ENCODE data around the gene MGAT1.

The MGAT1 gene

DNA sequence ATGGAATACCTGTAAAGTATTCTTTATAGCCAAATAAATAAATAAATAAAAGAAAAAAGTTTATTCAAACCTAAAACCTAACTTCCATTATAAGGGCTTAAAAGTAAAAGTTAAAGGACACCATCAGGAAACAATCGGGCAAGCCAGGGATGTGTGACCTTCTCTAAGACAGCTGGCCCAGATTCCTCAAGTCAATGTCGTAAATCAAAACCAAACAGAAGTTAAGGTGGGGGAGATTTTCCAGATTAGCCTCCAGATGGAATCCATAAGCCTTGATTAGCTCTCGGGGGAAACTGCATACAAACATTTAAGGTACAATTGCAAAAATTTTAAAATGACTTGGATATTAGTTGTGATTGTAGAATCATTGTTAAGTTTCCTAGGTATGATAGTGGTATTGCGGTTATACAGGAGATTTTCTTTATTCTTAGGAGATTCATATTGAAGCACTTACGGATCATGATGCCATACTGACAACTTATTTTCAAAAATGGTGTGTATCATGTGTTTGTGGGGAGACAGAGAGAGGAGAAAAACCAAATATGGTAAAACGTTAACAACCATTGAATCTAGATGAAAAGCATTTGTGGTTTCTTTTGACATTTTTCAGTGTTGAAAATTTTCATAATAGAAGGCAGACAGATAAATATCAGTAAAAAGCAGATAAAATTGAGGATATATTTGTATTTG lies 21.5 kb upstream of the MGAT1 start:
- no peak for FAIRE-seq

DNA sequence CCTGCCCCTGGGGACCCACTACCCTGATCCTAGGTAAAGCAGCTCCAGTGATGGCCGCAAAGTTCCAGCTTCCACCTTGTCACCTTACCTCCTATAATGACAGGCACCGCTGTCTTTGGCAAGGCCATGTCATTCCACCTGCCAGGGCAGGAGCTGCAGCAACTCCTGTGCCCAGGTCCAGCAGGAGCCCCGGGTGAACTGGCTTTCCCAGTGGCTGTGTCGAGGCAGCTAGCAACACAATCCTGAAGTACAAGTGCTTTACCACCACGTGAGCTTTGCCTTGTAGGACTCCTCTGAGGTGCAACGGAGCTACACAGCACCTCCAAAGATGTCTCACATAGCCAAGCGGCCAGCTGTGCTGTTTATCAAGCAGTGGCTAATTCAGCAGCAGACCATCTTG lies 20.7 kb upstream of the MGAT1 start:
- FAIRE-seq: no peak

GRCh38 chr5:180821538-180821937 lies 18.9 kb upstream of the MGAT1 start:
- no peak for FAIRE-seq

DNA sequence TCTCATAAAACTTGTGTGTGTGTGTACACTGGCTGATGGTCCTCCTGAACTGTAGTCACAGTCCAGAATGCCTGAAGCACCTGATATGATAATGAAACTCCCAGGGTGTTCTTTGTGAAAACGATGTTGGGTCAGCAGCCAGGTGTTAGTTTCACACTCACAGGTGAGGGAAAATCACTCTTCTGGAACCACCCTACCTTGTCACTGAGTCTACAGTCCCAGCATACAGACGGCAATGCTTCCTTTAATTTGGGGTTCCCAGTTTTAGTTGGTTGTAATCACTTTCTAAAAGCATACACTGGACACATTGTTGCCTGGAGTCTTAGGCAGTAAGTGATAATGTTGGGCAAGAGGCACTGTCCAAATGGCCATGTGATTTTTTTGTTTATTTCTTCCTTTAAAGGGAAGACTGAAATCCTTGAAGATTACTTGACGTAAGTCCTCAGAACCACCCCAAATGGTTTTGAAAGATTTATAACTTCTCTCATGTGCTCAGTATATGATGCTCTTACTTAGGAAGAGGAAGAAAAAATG lies 18.2 kb upstream of the MGAT1 start:
- no peak for FAIRE-seq

DNA sequence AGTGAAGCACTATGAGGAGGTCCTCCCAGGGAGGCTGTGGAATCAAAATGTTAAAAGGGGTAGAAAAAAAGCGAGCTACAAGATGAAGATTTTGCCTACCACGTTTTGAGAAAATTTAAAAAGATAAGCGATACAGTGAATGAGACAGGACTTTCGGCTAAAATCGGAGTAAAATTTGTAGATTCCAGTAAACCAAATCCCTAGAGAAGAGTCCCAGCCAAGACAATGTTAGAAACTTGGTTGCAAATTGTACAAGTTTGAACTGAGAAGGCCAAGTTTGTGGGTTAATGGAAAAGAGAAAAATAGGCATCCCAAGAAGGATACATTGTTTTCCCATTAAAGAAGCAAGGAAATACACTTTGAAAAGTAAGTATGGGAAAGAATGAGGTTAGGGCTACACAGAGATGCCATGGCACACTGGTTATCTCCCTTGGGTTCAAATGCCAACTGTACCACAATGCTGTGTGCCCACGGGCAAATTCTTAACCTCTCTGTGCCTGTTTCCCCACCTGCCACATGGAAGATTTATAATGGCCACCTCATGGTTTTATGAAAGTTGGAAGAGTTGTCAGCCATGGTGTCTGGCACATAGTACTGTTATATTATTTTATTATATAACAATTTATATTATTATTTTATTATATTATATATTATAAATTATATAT lies 16.2 kb upstream of the MGAT1 start:
- no peak for FAIRE-seq

DNA sequence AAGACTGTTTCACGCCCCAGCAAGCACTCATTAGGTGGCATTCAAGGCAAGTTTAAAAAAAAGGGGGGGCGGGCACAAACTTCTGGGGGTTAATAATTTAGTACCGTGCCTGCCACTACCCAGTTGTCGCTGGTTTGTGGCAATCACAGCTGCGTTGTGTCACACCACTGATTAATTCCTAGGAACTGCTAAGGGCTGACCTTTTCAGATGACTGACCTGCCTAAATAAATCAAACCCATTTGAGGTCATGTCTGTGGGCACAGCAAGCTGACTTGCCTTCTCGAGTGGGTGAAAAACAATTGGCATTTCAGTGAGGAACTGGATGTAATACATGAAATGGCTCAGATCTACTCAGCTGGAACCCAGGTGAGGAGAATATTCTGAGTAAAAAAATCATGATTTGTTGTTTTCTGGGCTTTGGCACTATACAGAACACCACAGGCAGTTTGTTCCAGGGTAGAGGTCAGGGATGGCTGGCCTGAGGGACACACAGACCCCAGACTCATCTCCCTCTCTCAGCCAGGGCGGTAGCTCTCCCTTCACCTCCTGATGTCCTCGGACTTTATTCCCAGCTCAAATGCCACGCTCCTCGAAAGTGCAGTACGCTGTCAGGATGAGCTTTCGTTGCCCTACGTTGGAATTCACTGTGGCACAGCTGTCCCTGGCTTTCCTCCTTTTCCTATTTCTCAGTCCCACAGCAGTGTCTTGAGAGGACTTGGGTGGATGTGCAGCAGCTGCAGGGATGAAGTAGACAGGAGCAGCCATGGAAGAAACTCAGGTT lies 15.5 kb upstream of the MGAT1 start:
- no peak for FAIRE-seq

- FAIRE-seq: no peak
Measured at GRCh38 chr5:180816608-180817534, 14.3 kb upstream of the MGAT1 start.

DNA sequence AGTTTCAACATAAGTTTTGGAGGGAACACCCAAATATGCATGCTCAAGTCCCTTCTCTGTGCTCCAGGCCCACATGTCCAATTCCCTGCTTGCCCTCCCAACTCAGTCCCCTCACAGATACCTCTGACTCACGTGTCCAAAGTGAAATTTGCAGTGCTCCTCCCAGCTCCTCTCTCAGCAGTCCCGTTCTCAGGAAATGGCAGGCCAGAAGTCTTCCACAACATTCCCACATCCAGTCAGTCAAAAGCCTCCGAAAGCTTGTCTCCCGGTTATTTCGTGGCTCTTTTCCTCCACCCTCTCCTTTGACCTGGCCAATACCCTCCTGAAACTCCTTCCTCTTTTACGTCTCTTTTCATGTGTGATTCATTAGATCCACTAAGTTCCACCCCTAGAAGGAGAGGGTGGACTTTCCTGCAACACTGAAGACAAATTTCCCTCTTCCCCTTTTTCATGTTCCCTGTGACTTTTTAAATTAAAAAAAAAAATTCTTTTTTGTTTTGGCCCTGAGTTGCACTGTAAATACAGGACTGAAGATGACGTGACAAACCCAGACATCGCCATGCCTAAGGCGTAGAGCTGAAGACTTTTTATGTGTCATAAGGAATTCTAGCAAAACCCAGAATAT lies 12.8 kb upstream of the MGAT1 start:
- no peak for FAIRE-seq

GRCh38 chr5:180813420-180813819 lies 10.8 kb upstream of the MGAT1 start:
- no peak for FAIRE-seq

DNA sequence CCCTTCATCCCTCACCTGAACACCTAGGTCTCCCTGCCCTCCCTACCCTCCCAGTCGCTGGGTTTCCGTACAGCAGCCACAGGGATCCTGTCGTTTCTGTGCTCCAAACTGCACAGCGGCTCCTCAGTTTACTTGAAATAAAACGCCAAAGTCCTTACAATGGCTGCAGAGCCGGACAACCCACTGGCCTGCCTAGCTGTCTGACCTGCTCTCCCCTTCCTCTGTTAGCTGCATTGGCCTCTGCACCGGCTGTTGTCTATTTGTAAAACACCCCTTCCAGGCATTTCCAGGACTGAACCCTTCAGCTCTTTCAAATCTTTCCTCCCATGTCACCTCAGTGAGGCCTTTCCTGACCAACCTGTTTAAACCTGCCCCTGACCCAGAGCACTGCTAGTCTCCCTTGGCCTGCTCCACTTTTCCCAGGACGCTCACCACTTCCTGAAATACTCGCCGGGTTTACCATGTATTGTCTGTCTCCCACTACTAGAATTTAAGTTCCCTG lies 9.1 kb upstream of the MGAT1 start:
- FAIRE-seq: no peak

DNA sequence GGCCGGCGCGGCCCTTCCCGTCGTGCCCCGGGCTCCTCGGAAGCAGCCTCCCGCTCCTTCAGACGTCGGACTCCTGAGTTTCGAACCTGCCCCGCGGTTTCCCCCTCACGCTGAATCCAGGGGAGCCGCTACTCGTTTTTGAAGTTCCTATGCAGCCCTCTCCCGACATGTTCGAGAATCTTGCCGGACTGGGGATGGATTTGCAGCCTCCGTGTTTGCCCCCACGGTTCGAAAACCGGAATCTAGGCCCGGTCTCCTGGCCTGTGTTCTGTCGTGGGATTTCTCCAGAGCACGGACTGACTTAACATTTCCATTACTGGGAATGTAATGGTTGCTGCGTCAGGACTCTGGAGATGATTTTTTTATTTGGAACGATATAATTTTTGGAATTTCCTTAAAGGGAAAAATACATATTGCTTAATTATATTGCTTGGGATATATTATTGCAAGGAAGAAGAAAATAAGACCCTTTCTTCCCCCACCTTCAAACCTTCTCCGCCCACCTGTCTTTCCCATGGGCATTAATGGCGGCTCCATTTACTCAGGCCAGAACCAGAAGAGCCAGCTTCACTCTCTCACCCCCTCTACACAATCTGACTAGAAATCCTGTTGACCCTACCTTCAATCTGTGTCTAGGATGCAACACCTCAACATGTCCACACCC lies 8.5 kb upstream of the MGAT1 start:
- no peak for FAIRE-seq

- no peak for FAIRE-seq
Measured at GRCh38 chr5:180810210-180810958, 7.8 kb upstream of the MGAT1 start.

- FAIRE-seq: no peak
Measured at GRCh38 chr5:180809403-180810209, 7.0 kb upstream of the MGAT1 start.

GRCh38 chr5:180808461-180809000 lies 5.9 kb upstream of the MGAT1 start:
- FAIRE-seq: no peak

GRCh38 chr5:180807654-180808414 lies 5.2 kb upstream of the MGAT1 start:
- FAIRE-seq: no peak

GRCh38 chr5:180807046-180807445 lies 4.4 kb upstream of the MGAT1 start:
- no peak for FAIRE-seq

DNA sequence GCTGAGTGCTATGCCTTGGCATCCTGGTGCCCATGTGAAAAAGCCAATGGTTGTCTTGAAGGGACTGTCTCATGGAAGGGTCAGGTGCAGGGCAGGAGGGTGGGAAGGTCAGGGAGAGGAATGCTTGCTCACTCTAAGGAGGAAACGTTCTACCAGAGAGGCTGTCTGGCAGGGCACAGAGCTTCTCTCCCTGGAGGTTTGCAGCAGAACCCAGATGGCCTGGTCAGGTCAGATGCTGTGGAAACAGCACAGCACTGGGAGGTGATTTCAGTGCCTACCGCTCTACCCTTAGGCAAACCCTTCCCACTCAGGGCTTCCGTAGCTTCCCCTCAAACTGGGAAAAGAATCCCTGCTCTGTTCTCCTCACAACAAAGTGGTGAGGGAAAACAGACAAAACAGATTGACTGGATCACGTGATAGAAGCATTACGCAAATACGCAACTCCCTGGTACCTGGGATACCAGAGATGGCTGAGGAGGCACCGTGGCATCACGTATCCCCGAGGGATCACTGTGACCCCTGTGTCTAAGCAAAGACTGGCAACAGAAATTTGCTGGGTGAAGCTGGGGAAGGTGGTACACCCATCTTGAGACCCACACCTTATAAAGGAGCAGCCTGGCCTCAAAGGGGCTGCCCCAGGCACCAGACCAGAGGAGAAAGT lies 3.9 kb upstream of the MGAT1 start:
- FAIRE-seq: no peak

DNA sequence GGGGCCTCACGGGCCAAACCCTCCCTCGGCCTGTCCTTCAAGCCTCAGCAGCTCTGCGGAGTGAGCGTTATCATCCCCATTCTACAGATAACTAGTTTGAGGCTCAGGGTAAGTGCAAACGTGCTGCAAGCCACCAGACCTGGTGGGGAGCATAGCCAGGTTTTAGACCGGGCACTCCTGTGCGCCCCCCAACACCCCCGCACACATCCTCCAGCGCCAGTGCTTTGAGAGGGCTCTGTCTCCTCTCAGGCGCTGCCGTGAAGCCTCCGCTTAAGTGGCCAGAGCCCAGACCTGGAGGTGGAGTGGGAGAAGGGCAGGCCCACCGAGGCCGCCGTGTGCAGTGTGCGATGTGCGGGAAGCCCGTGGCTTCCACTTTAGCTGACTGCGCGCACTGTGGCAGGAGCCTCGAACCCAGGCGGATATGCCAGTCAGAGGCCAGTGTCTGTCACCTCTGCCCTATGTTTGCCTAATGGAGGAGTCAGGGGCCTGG lies 1.6 kb upstream of the MGAT1 start:
- no peak for FAIRE-seq
